GM10266 (cell line): Measurements from ENCODE around the gene APOBEC3B.
A peak's percentile ranks its signal among the peaks of the same experiment; 100 is the strongest.

Experiments used
- DNase-seq: peaks from one replicate; pipeline ENCODE4 v3.0.0; 2012; ENCODE audit errors: extremely low spot score
- TF ChIP-seq, protein P1 (sequence below): IDR thresholded peaks from 2 replicates; pipeline ENCODE4 v1.5.1; 2012; ENCODE audit warnings: mild to moderate bottlenecking, low read depth; ENCODE audit not compliant: control insufficient read depth, insufficient read depth; ENCODE audit errors: missing control alignments

The APOBEC3B gene

DNA sequence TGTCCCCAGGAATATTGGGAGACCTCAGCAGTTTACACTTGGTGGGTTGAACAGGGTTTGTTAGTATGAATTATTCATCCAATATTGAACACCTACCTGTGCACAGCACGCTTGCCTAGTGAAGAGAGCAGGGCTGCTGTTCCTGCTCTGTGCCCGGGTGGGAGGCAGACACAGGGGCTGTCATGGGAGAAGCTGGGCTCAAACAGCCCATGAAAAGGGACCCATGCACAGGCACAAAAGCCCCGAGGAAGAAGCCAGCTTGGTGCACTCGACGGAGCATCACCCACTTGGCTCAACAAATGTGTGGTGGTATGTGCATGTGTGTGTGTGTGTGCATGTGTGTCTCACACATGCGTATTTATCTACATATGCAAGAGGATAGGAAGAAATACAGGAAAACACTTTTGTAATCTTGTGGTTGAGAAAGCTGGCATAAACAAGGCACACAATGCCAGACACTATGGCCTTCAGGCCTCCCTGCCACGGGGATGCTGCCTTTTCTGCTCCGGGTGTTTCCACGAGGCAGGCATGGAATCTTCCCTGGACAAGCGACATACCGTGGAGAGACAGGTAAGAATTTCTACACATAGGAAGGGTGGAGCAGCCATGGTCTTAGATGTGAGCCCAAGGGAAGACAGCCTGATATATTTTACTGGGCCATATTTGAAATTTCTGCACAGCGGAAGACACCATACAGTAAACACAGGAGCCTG lies 29.7 kb upstream of the APOBEC3B start:
- TF ChIP-seq, protein P1, sequence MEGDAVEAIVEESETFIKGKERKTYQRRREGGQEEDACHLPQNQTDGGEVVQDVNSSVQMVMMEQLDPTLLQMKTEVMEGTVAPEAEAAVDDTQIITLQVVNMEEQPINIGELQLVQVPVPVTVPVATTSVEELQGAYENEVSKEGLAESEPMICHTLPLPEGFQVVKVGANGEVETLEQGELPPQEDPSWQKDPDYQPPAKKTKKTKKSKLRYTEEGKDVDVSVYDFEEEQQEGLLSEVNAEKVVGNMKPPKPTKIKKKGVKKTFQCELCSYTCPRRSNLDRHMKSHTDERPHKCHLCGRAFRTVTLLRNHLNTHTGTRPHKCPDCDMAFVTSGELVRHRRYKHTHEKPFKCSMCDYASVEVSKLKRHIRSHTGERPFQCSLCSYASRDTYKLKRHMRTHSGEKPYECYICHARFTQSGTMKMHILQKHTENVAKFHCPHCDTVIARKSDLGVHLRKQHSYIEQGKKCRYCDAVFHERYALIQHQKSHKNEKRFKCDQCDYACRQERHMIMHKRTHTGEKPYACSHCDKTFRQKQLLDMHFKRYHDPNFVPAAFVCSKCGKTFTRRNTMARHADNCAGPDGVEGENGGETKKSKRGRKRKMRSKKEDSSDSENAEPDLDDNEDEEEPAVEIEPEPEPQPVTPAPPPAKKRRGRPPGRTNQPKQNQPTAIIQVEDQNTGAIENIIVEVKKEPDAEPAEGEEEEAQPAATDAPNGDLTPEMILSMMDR, result no peak
- DNase-seq, result no peak

- TF ChIP-seq, protein P1, result no peak
- no peak for DNase-seq
Observed at GRCh38 chr22:38953091-38953490, 29.1 kb upstream of the APOBEC3B start.

- DNase-seq, result peak; percentile 91
- TF ChIP-seq, protein P1, result no peak
Observed at GRCh38 chr22:38953577-38954413, 28.4 kb upstream of the APOBEC3B start.

DNA sequence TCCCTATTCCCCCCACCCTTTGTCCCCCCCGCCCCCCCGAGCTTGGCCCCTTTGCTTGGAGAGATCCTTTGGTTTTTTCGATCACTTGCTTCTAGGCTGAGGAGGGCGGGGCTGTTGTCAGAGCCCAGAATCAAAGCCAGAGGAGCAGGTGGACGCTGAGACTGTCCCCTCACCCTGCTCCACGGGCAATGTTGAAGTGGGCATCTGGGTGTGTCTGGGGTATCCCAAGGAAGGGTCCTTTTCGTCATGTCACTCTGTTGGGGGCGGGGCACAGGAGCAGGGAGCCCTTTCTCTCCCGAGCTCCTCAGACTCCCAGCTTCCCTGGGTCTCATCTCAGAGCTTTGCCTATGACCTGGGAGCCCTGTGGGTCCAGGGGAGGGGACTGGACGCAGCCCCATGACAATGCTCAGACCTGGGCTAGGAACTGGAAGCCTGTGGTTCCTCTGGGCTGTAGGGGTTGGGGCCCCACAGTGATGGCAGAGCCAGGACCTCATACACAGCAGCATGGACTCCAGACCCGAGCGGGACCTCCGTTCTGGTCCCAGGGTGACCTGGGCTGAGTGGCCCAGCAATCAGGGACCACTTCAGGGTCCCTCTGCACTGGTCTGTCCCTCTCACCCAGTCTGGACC lies 27.6 kb upstream of the APOBEC3B start:
- TF ChIP-seq, protein P1, result no peak
- no peak for DNase-seq

DNA sequence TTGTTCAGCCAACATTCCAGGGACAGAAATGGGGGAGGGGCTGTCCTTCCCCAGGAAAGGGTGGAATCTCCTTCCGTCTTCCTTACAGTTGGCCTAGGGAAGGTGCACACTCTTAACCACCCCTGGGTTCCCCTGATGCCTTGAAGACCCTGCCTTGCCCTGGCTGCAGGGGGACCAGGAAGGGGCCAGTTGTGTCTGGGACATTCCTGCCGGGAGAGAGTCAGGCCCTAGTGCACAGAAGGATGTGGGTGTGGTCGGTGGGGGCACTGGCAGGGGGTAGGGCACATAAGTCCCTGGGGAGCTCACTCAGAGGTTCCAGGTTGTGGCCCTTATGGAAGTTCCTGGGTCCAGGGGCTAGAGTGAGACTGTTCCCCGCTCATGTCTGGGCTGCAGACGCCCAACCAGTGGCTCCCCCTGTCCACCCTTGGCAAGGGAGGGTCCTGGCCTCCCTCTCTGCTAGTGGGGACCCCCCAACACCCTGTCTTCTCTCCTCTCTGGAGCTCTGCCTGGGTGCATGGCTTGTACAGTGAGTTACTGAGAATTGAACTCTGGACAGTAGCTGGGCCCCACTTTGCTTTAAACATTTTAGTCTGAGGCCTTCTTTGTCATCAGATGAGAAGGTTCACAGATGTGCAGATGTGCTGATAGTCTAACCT lies 26.8 kb upstream of the APOBEC3B start:
- no peak for DNase-seq
- TF ChIP-seq, protein P1, result no peak

DNA sequence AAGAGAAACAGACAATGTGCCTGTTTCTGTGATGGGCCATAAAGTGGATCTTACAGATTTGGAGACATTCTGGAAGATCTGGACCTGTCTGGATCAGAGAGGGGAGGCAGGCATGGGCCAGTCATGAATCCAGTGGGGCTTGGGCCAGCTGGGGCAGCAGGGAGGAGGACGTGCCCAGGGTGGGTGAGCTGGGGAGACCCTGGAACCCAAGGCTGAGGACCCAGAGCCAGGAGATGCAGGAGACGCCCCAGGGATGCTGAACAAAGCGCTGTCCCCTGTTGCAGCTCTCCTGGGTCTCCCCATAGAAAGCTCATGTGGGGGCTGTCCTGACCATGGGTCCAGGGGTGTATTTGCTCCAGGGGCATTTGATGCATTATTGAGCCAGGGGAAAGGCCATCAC lies 26.2 kb upstream of the APOBEC3B start:
- TF ChIP-seq, protein P1, result no peak
- no peak for DNase-seq
